Activated CD4-positive, CD25-positive, alpha-beta regulatory T cell treated with anti-CD3 and anti-CD28 coated beads, Interleukin-2, amount 50 U/mL, for 24 hours (primary cell): ENCODE results near the gene MIOX.

ENCODE experiments used
- ATAC-seq, 2 donors: fragments of 150-1000 bp; cut with Tn5 transposase; one replicate each; pipeline ENCODE4 v1.10.0; 2021; ENCODE audit warnings: mild to moderate bottlenecking in 1 of 2, moderate library complexity in 1 of 2

Gene MIOX

DNA sequence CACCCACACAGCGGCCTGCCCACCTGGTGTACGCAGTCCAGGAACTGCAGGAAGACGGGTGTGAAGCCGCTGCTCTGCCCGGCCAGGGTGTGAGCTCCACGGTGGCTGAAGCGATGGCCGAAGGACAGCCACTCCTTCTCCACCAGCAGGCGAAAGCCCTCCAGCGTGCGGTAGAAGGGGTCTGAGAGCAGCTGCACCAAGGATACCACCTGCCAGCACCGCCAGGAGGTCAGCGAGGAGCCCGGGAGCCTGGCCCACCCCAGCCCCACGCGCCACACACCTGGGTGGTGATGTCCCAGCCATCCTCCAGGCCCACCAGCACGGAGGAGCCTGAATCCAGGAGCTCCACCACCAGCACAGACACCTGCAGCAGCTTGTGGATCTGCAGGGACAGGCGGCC lies 31.5 kb upstream of the MIOX start:
- no peak for ATAC-seq

- ATAC-seq = no peak
These were observed 30.6 kb upstream of the MIOX start for GRCh38 chr22:50456026-50456425.

DNA sequence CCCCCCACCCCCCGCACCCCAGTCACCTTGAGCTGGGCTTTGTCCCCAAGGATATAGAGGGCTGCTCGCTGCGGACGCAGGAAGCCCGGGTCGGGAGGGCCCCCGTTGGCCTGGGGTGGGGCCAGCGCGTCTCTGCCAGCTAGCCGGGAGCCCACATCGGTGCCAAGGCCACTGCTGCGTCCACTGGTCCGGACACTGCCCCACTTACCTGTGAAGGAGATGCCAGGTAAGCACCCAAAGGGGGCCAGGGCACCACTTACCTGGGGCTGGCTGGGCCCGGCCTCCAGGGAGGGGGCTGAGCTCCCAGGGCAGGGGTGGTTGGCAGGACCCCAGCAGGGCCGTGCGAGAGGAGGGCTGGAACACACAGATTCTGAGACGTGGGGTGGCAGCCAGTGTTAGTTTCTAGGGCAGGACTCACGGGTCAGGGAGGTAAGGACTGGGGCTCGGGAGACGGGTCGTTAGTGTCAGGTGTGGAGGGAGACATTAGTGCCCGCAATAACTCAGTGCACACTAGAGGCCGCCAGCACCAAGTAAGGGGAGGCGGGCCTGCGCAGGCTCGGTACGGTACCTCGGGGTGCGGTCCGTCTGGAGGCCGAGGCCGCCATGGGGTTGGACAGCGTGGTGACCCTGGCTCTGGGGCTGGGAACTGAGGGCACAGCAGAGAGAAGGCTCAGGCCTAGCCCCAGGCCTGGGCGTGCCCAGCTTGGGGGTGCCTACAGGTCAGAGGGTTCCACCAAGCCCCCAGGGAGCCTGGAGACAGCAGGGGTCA lies 30.0 kb upstream of the MIOX start:
- ATAC-seq = peak in 1 of 2 donors; percentile 28

- ATAC-seq = no peak
These were observed 27.6 kb upstream of the MIOX start for GRCh38 chr22:50459016-50459415.

- ATAC-seq = no peak
These were observed 27.0 kb upstream of the MIOX start for GRCh38 chr22:50459496-50460140.

- ATAC-seq = no peak
These were observed 25.7 kb upstream of the MIOX start for GRCh38 chr22:50460938-50461337.

GRCh38 chr22:50461536-50461935 lies 25.1 kb upstream of the MIOX start:
- no peak for ATAC-seq

DNA sequence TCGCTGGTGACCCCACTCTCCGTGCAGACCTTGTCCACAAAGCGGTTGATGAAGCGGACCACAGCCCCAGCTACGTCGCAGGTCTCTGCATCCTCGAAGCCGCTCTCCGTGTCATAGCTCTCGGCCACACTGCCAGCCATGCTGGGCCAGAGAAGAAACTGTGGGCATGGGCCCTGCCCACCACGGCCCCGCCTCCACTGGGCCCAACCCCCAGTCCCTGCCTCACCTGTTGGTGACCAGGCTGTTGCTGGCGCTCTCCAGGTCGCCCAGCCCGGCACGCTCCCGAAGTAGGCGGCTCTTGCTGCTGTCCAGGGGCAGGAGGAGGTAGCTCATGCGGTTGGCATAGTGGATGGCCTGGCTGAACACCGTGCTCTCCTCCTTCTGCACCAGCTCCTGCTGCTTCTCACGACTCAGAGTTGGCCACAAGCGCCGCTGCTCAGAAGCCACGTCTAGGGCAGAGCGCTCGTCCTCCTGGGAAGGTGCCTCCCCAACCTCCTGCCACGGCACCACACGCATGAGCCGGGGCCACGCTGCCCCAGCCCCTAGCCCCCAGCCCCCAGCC lies 24.6 kb upstream of the MIOX start:
- ATAC-seq = no peak

DNA sequence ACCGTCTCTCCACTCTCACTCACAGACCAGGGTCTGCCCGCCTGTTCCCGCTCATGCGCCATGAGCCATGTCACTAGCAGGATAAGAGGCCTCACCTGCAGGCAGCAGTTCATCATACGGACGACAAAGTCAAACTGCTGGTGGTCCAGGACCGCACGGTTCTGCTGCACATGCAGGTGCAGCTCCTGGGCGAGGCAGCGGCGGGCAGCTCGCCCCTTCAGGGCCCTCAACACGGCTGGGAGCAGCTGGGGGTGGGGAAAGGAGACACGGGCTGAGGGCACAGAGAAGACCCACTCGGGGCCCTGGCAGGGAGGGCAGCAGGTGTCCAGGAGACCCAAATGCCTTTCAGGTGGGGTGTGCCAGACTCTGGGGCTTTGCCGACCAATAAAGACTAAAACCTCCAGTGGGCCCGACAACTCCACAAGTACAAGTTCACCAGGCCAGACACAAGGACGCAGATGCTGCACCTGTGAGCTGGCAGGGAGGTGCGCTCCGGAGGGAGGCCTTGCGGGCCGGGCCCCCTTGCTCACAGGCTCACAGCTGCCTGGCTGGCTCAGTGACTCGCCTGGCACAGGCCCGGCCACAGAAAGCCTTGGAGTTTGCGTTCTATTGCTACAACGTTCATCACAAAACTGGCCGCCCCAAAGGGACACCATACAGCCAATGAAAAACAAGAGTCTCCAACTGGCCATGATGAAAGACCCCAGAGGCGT lies 23.3 kb upstream of the MIOX start:
- ATAC-seq = no peak

DNA sequence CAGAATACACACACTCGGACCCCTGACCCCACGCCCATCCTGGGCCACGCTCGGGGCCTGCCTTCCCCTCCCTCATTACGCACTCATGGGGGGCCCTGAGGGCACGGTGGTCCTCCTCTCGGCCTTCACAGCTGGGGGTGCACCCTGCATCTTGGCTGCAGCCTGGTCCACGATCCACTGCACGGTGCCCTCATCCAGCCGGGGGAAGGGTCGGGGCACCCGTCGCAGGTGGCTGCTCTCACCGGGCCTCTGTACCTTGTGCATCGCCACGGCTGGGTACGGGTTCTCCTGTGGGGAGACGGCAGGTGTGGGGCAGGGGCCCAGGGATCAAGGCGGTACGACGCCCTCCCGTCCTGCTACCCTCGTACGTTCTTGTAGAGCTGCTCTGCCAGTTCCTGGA lies 22.2 kb upstream of the MIOX start:
- ATAC-seq = no peak

DNA sequence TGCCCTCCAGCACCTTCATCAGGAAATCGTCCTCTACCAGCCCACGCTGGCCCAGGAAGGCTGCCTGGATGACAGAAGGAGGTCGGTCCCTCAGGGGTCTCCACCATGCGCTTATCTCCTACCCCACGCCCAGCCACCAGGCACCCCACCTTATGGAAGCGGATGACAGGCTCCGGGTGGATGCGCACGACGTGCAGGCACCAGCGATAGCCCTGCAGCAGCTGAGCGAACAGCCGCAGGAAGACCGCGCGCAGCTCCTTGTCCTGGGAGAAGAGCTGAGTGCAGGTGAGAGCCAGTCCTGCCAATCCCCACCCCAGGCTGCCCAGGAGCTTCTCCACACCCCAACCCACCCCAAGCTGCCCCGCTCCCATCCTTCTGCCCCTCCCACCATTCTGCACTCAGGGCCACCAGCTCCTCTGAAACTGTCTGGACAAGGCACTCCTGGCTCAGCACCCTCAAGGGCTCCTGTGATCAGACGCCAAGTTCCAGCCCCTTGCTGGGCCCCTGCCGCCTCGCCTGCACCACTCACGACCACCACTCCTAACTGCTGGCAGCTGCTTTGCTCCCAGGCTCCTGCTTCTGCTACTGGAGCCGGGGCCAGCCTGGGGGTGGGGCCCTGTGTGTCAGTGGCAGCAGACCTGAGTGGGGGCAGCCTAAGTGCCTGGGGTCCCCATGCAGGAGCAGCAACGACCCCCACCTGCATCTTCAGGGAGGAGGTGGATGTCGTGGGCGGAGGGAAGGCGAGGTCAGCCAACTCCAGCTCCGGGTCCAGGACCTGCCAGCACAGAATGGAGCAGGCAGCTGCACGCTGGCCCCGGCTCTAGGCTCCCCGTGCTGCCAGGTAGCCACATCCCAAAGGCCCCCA lies 21.4 kb upstream of the MIOX start:
- no peak for ATAC-seq

DNA sequence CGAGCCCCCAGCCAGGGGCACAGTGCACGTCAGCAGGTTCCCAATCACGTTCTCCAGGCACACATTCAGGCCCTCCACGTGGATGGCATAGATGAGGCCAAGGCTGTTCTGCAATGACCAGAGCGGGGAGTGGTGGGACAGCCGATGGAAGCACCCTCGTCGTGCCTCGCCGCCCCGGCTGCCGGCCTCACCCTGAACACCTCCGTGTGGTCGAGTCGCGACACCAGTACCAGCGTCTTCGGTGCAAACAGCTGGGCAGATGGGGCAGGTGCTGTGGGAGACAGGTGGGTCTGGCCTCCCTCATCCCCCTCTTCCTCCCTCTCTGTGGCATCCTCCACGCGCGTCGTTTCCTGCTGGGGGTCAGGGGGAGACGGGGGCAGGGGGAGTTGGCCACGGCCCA lies 19.3 kb upstream of the MIOX start:
- ATAC-seq = no peak

DNA sequence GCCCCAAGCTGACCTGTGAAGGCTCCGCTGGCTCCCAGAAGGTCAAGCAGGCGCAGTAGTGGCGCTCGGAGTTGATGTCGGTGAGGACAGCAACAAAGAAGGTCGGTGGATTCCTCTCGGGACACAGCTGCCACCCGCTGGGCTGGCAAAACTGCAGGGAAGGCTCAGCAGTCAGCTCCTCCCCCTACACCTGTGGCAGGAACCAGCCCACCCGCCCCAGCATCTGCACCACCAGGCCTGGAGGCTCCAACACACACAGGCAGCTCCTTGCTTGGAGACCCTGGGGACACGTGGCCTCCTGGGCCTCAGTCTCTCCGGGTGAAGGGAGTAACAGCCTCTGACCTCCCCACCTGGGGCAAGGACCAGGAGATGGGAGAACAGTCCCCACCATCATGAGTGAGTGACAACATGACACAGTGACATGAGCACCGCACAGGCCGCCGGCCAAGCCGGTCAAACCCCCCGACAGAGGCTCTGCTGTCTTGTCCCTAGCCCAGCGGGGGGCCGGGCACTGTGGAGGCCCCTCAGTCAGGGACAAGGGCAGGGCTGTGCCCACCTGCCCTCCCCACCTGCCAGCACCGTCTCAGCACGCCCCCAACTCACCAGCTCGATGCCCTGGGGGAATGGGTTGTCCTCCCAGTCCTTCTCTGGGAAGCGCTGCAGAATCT lies 18.8 kb upstream of the MIOX start:
- ATAC-seq = no peak

DNA sequence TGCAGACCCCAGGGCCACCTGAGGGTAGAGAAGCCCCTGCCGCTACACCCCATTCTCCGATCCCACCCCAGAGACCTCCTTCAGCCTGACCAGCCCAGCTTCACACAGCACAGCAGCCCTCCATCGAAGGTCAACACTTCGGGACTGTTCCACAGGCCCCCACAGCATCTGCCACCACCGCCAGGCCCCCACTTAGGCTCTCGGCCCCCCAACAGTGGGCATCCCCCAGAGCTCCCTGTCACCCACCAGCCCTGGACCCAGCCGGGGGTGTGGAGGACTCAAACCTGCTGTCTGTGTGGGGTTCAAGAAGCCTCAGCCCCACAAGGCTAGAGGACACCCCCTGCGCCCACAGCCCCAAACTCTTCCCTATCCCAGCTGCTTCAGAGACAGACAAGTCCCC lies 18.0 kb upstream of the MIOX start:
- no peak for ATAC-seq

DNA sequence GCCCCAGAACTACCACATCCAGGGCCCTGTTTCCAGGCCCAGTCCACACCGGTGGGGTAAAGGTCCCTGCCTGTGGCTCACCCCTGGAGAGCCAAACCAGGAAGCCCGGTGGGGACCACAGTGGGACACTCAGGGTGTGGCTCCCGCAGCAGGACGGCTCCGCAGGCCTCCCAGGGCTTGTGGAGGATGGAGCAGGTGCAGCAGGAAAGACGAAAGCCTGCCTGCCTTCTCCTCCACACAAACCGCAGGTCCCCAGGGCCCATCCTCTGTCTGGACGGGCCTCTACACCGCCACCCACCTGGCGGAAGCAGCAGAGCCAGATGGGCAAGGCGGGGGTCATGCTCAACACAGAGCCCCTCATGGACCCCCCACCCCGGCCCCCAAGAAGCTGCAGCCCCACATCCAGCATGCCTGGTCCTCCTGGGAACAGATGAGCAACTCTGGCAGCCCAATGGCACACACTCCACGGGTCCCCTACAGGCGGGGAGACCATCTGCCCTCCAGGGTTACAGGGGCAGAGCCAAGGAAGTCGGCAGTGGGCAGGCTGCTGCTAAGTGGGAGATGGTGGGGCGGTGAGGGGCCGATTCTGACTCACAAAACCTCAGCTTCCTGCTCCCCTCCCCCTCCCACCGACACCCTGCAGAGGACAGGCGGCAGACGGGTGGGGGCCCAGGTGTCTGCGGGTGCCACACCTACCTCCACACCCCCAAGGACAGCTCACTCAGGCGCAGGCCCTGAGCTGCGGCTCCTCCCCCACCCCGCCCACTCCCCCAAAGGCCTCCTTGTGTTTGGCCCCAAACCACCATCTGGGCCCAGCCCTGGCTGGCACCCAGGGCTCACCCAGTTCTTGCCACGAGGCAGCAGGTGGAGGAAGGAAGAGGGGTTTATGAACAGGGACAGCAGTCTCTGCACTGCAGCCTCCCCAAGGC lies 17.0 kb upstream of the MIOX start:
- peak; percentile 87 for ATAC-seq

- ATAC-seq = no peak
These were observed 16.2 kb upstream of the MIOX start for GRCh38 chr22:50470491-50470890.

GRCh38 chr22:50471197-50471847 lies 15.3 kb upstream of the MIOX start:
- ATAC-seq = no peak

- ATAC-seq = no peak
These were observed 14.7 kb upstream of the MIOX start for GRCh38 chr22:50471962-50472361.

- ATAC-seq = peak in 1 of 2 donors; percentile 12
These were observed 13.6 kb upstream of the MIOX start for GRCh38 chr22:50473088-50473487.
